ENCODE measurements around the gene ANO10.

ANO10 gene

DNA sequence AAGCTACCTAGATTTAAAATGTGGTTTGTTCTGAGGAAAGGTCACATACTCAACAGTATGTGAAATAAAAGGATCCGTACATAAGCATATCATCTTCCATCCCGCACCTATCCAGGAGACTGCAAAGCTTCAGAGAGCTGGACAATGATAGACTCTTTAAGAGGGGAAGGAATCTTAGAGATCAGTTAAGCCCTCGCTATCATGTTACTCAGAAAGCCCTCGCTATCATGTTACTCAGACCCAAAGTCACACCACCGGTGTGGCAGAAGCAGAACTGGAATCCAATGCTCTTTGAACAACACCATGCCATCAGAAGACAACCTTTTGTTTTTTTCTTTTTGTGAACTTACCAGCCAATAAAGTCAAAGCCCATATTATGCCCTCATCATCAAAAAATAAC, 5.8 kb downstream of the ANO10 start:
- no peak for DNase-seq
- Histone ChIP-seq H3K79me2 (ENCODE audit: insufficient read depth, low read length) (no peaks in the 10 kb centered on the region), H3K4me2 (ENCODE audit: insufficient read depth, low read length) (no peak overlapping the region), H3K9ac (ENCODE audit: low read depth, low read length) (no peak overlapping the region), H4K20me1 (ENCODE audit: insufficient read depth, low read length) (no peaks in the 10 kb centered on the region), H3K4me3 (ENCODE audit: low read depth in 1 of 2, low read length in 2 of 2) (no peak overlapping the region), H3K36me3 (ENCODE audit: insufficient read depth, low read length) (no peaks in the 10 kb centered on the region), H3K9me3 (ENCODE audit: insufficient read depth, low read length, severe bottlenecking) (no peaks in the 10 kb centered on the region), H3K4me1 (ENCODE audit: insufficient read depth, low read length) (peaks cover 1% of the 10 kb centered on the region), H2AFZ (ENCODE audit: low read depth, low read length) (no peak overlapping the region), H3K27me3 (ENCODE audit: insufficient read depth, low read length, poor library complexity) (no peaks in the 10 kb centered on the region), H3K27ac (ENCODE audit: low read length) (no peak overlapping the region)
- TF ChIP-seq, protein P1, sequence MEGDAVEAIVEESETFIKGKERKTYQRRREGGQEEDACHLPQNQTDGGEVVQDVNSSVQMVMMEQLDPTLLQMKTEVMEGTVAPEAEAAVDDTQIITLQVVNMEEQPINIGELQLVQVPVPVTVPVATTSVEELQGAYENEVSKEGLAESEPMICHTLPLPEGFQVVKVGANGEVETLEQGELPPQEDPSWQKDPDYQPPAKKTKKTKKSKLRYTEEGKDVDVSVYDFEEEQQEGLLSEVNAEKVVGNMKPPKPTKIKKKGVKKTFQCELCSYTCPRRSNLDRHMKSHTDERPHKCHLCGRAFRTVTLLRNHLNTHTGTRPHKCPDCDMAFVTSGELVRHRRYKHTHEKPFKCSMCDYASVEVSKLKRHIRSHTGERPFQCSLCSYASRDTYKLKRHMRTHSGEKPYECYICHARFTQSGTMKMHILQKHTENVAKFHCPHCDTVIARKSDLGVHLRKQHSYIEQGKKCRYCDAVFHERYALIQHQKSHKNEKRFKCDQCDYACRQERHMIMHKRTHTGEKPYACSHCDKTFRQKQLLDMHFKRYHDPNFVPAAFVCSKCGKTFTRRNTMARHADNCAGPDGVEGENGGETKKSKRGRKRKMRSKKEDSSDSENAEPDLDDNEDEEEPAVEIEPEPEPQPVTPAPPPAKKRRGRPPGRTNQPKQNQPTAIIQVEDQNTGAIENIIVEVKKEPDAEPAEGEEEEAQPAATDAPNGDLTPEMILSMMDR (IDR thresholded peaks at IDR 0.05; ENCODE audit: borderline replicate concordance, extremely low read depth, low read length, poor library complexity, severe bottlenecking), result no peak
- TF ChIP-seq EZH2 (IDR thresholded peaks at IDR 0.05; ENCODE audit: borderline replicate concordance, low read depth, low read length, severe bottlenecking), result no peak
- ATAC-seq (ENCODE audit: insufficient read depth, low read depth), result no peak

DNA sequence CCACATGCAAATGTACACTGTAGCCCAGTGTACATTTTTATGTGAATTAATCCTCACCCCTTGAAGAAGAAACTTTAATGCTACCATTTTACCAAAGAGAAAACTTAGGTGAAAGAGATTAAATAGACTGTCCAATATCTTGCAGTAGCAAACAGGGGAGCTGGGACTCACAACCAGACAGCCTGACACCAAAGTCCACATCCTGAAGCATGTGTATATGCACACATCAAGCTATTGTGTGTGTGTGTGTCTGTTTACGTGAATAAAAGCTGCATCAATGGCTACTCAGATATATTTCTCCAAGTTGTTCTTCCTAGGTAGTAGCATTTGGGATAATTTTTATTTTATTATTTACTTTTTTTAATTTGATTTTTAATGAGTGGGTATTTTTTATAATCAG, 6.7 kb downstream of the ANO10 start:
- Histone ChIP-seq H3K9me3 (ENCODE audit: insufficient read depth, low read length, severe bottlenecking) (no peaks in the 10 kb centered on the region), H3K4me2 (ENCODE audit: insufficient read depth, low read length) (no peak overlapping the region), H3K4me3 (ENCODE audit: low read depth in 1 of 2, low read length in 2 of 2) (no peak overlapping the region), H3K9ac (ENCODE audit: low read depth, low read length) (no peak overlapping the region), H4K20me1 (ENCODE audit: insufficient read depth, low read length) (no peaks in the 10 kb centered on the region), H2AFZ (ENCODE audit: low read depth, low read length) (no peak overlapping the region), H3K4me1 (ENCODE audit: insufficient read depth, low read length) (no peaks in the 10 kb centered on the region), H3K27ac (ENCODE audit: low read length) (no peak overlapping the region), H3K36me3 (ENCODE audit: insufficient read depth, low read length) (no peaks in the 10 kb centered on the region), H3K27me3 (ENCODE audit: insufficient read depth, low read length, poor library complexity) (no peaks in the 10 kb centered on the region), H3K79me2 (ENCODE audit: insufficient read depth, low read length) (no peaks in the 10 kb centered on the region)
- DNase-seq (no peak), ATAC-seq (ENCODE audit: insufficient read depth, low read depth) (no peak)
- no peak for TF ChIP-seq EZH2 (IDR thresholded peaks at IDR 0.05; ENCODE audit: borderline replicate concordance, low read depth, low read length, severe bottlenecking)
- TF ChIP-seq, protein P1 (IDR thresholded peaks at IDR 0.05; ENCODE audit: borderline replicate concordance, extremely low read depth, low read length, poor library complexity, severe bottlenecking), result no peak

DNA sequence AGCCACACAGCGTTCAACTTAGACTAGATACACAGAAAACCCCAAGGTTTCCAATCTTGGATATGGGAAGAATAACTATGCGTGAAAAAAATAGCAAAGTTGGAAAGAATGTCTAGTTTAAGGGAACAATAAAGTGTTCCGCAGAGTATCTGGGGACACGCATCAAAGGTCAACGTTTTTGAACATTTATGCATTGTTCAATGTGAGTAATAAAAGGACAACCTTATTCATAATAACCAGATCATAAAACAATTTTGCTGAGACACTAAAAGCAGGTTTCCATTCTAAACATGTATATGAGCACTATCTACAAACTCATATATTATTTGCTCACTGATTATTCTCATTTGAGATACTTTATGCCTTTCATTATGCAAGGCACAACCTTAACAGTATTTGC, 7.8 kb downstream of the ANO10 start:
- H3K4me1 ChIP-seq (ENCODE audit: insufficient read depth, low read length), result no peaks in the 10 kb centered on the region
- no peaks in the 10 kb centered on the region for H3K79me2 ChIP-seq (ENCODE audit: insufficient read depth, low read length)
- DNase-seq (no peak), ATAC-seq (ENCODE audit: insufficient read depth, low read depth) (no peak)
- H3K9ac ChIP-seq (ENCODE audit: low read depth, low read length), result no peak overlapping the region
- H3K27me3 ChIP-seq (ENCODE audit: insufficient read depth, low read length, poor library complexity), result no peaks in the 10 kb centered on the region
- no peak overlapping the region for H3K27ac ChIP-seq (ENCODE audit: low read length)
- no peaks in the 10 kb centered on the region for H4K20me1 ChIP-seq (ENCODE audit: insufficient read depth, low read length)
- no peaks in the 10 kb centered on the region for H3K9me3 ChIP-seq (ENCODE audit: insufficient read depth, low read length, severe bottlenecking)
- no peak overlapping the region for H2AFZ ChIP-seq (ENCODE audit: low read depth, low read length)
- H3K4me2 ChIP-seq (ENCODE audit: insufficient read depth, low read length), result no peak overlapping the region
- no peaks in the 10 kb centered on the region for H3K36me3 ChIP-seq (ENCODE audit: insufficient read depth, low read length)
- TF ChIP-seq, protein P1 (IDR thresholded peaks at IDR 0.05; ENCODE audit: borderline replicate concordance, extremely low read depth, low read length, poor library complexity, severe bottlenecking), result no peak
- no peak for TF ChIP-seq EZH2 (IDR thresholded peaks at IDR 0.05; ENCODE audit: borderline replicate concordance, low read depth, low read length, severe bottlenecking)
- no peak overlapping the region for H3K4me3 ChIP-seq (ENCODE audit: low read depth in 1 of 2, low read length in 2 of 2)

DNA sequence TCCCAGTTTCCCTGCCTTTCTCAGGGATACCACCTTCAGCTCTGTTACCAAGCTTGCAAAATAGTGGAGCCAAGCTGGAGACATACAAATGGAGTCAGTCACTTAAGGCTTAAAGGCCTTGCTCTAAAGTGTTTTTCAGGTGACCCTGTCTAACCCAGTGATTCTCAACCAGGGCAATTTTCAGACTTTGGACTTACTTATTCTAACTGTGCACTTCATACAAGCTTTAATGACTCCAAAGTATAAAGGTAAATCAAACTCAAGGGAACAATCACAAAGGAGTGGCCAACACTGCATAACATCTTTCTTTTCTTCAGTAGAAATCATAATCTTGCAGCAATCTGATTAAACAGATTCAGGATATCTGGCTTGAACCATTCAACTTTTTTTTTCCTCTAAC, 9.4 kb downstream of the ANO10 start:
- Histone ChIP-seq H3K4me3 (ENCODE audit: low read depth in 1 of 2, low read length in 2 of 2) (no peak overlapping the region), H3K27me3 (ENCODE audit: insufficient read depth, low read length, poor library complexity) (no peaks in the 10 kb centered on the region), H3K4me1 (ENCODE audit: insufficient read depth, low read length) (no peaks in the 10 kb centered on the region), H3K4me2 (ENCODE audit: insufficient read depth, low read length) (no peak overlapping the region), H3K27ac (ENCODE audit: low read length) (no peak overlapping the region), H3K79me2 (ENCODE audit: insufficient read depth, low read length) (no peaks in the 10 kb centered on the region), H3K9me3 (ENCODE audit: insufficient read depth, low read length, severe bottlenecking) (no peaks in the 10 kb centered on the region), H3K9ac (ENCODE audit: low read depth, low read length) (no peak overlapping the region), H3K36me3 (ENCODE audit: insufficient read depth, low read length) (no peaks in the 10 kb centered on the region), H2AFZ (ENCODE audit: low read depth, low read length) (no peak overlapping the region), H4K20me1 (ENCODE audit: insufficient read depth, low read length) (no peaks in the 10 kb centered on the region)
- DNase-seq (no peak), ATAC-seq (ENCODE audit: insufficient read depth, low read depth) (no peak)
- TF ChIP-seq EZH2 (IDR thresholded peaks at IDR 0.05; ENCODE audit: borderline replicate concordance, low read depth, low read length, severe bottlenecking), result no peak
- TF ChIP-seq, protein P1 (IDR thresholded peaks at IDR 0.05; ENCODE audit: borderline replicate concordance, extremely low read depth, low read length, poor library complexity, severe bottlenecking), result no peak

Data from DND-41 (cell line).